ENCODE results near the gene TARS2. TPM values are rescaled to one million over a fixed set of nuclear protein-coding genes. Genes with fewer than 3 reads are reported as not detected.

TARS2 gene
- total and polyA plus RNA-seq, 2 of the 4 experiments (the other 2 are of a cell fraction): 10.9 to 21.8 TPM

- Histone ChIP-seq H3K56ac (ENCODE audit: extremely low read depth, insufficient read depth, low read length) (no peak overlapping the region), H3K9me3 (ENCODE audit: control insufficient read depth, insufficient read depth, low read length) (no peaks in the 10 kb centered on the region), H4K91ac (ENCODE audit: insufficient read depth, low read depth, low read length) (no peak overlapping the region), H3K9me1 (ENCODE audit: insufficient read depth, low read length) (0 out of 2 replicates have a peak, but pooled peaks cover 4% of the 10 kb centered on the region), H3K36me3 (ENCODE audit: control insufficient read depth, insufficient read depth, low read length) (peaks cover 35% of the 10 kb centered on the region), H3K79me1 (ENCODE audit: low read depth in 1 of 2, low read length in 2 of 2) (peaks cover 0 to 3% of the 10 kb centered on the region in 2 experiments; a peak in 2 of 4 replicates), H3K4me1 (ENCODE audit: control insufficient read depth, insufficient read depth, low read length) (no peaks in the 10 kb centered on the region), H3K4ac (ENCODE audit: low read depth, low read length) (no peak overlapping the region), H4K20me1 (ENCODE audit: insufficient read depth, low read length) (no peaks in the 10 kb centered on the region; the same call in 1 of the 2 replicates), H3K23ac (ENCODE audit: low read depth, low read length) (no peak overlapping the region), H2AFZ (replicated peaks; ENCODE audit: low read length, poor library complexity) (no peak overlapping the region), H3K9ac (ENCODE audit: low read depth, low read length) (no peak overlapping the region), H2BK5ac (ENCODE audit: low read depth, low read length, poor library complexity, severe bottlenecking) (no peak overlapping the region), H3K27me3 (ENCODE audit: control insufficient read depth, insufficient read depth, low read length) (no peaks in the 10 kb centered on the region), H2AK9ac (replicated peaks; ENCODE audit: low read depth, low read length, poor library complexity) (no peak overlapping the region), H3K18ac (ENCODE audit: low read depth, low read length) (no peak overlapping the region), H4K5ac (ENCODE audit: low read depth, low read length) (no peak overlapping the region), H4K8ac (ENCODE audit: low read depth in 2 of 2, low read length in 2 of 2) (no peak overlapping the region), H2AK5ac (ENCODE audit: low read depth, low read length) (no peak overlapping the region), H2BK15ac (ENCODE audit: low read depth, low read length) (no peak overlapping the region), H3K4me2 (ENCODE audit: low read depth, low read length) (no peak overlapping the region), H2BK120ac (ENCODE audit: low read depth, low read length) (no peak overlapping the region), H3K4me3 (ENCODE audit: insufficient read depth, low read depth, low read length) (no peak overlapping the region), H3K14ac (replicated peaks; ENCODE audit: low read depth, low read length) (no peak overlapping the region), H3K27ac (ENCODE audit: insufficient read depth, low read length) (no peak overlapping the region), H2BK20ac (ENCODE audit: low read depth, low read length) (no peak overlapping the region)
- no TSS peak for BruUV-seq (replicated peaks)
- in situ Hi-C loops (cut with MboI; ENCODE audit: low sequenced_read_pairs): no loop called here
- DNase-seq (no peak), ATAC-seq (ENCODE audit: low read depth) (no peak)
- no peak for TF ChIP-seq BHLHE40 (IDR thresholded peaks at IDR 0.05; ENCODE audit: low read depth, low read length)
- TF ChIP-seq POLR2A (IDR thresholded peaks at IDR 0.05; ENCODE audit: low read depth, low read length): no peak
- TF ChIP-seq NFE2L2 (IDR thresholded peaks at IDR 0.05; ENCODE audit: low read depth, low read length): no peak
- TF ChIP-seq MXI1 (IDR thresholded peaks at IDR 0.05; ENCODE audit: borderline replicate concordance, low read depth, low read length): no peak
- no peak for TF ChIP-seq RAD21 (IDR thresholded peaks at IDR 0.05; ENCODE audit: low read length)
- TF ChIP-seq ELK1 (IDR thresholded peaks at IDR 0.05; ENCODE audit: borderline replicate concordance, low read depth, low read length): no peak
- no peak for TF ChIP-seq USF2 (IDR thresholded peaks at IDR 0.05; ENCODE audit: low read depth, low read length)
- TF ChIP-seq MAFK (IDR thresholded peaks at IDR 0.05; ENCODE audit: low read depth, low read length): no peak
- TF ChIP-seq CTCF (conservative IDR thresholded peaks at IDR 0.05; ENCODE audit: low read depth, low read length): no peak
- no peak for TF ChIP-seq FOS (IDR thresholded peaks at IDR 0.05; ENCODE audit: low read depth, low read length)
- TF ChIP-seq SMC3 (IDR thresholded peaks at IDR 0.05; ENCODE audit: low read depth, low read length): no peak
- TF ChIP-seq CEBPB (IDR thresholded peaks at IDR 0.05; ENCODE audit: low read depth, low read length): no peak
- TF ChIP-seq RFX5 (IDR thresholded peaks at IDR 0.05; ENCODE audit: low read depth, low read length): no peak
- dilution Hi-C loops (cut with HindIII; ENCODE audit: low sequenced_read_pairs, unreplicated experiment): no loop called here
- ChIA-PET CTCF (no interaction called here), POLR2A (ENCODE audit: unreplicated experiment) (no interaction called here)
- intact Hi-C loops (cut with micrococcal nuclease): no loop called here
- no CpG with 5 or more reads among the region's 1 CpG for WGBS, 2 experiments (ENCODE audit: extremely low coverage in 2 of 2, insufficient read length in 1 of 2)
Observed at GRCh38 chr1:150469291-150469690, 17.9 kb upstream of the TARS2 start.

Data from IMR-90 (cell line).